SK-N-SH treated with all-trans-retinoic acid at 6 μM for 48 hours (cell line): ENCODE measurements around the gene SYNPO.
A peak's percentile ranks its signal among the peaks of the same experiment; 100 is the strongest.

Experiments
- ATAC-seq: fragments of 200-7000 bp; cut with Tn5 transposase; 3 replicates; pipeline ENCODE4 v1.9.1; 2020; ENCODE audit warnings: mild to moderate bottlenecking, moderate library complexity
- ARNTL ChIP-seq: fragments of 450-650 bp; formaldehyde crosslinking; IDR thresholded peaks from 2 replicates; pipeline ENCODE4 v1.5.0; 2020; ENCODE audit warnings: low read depth, mild to moderate bottlenecking, moderate library complexity, borderline replicate concordance
- CSDC2 ChIP-seq: fragments of 250-450 bp; sonication (Bioruptor Pico); IDR thresholded peaks from 2 replicates; pipeline ENCODE4 v1.5.0; 2020; ENCODE audit warnings: mild to moderate bottlenecking, moderate library complexity
- ESRRG ChIP-seq: fragments of 250-450 bp; sonication (Bioruptor Pico); IDR thresholded peaks from 2 replicates; pipeline ENCODE4 v1.6.1; 2021; ENCODE audit warnings: mild to moderate bottlenecking
- GLIS3 ChIP-seq: fragments of 250-450 bp; sonication (Bioruptor Pico); IDR thresholded peaks from 2 replicates; pipeline ENCODE4 v1.5.0; 2020; ENCODE audit warnings: mild to moderate bottlenecking, moderate library complexity
- OSR1 ChIP-seq: fragments of 250-450 bp; sonication (Bioruptor Pico); IDR thresholded peaks from 2 replicates; pipeline ENCODE4 v1.8.0; 2022; ENCODE audit warnings: moderate library complexity, mild to moderate bottlenecking, inconsistent platforms
- PPARA ChIP-seq: fragments of 250-450 bp; sonication (Bioruptor Pico); IDR thresholded peaks from 2 replicates; pipeline ENCODE4 v1.5.0; 2020; ENCODE audit warnings: mild to moderate bottlenecking, borderline replicate concordance
- RARB ChIP-seq: fragments of 250-450 bp; sonication (Bioruptor Pico); IDR thresholded peaks from 2 replicates; pipeline ENCODE4 v1.8.0; 2021; ENCODE audit warnings: mild to moderate bottlenecking, moderate library complexity
- SNAI2 ChIP-seq: fragments of 250-450 bp; sonication (Bioruptor Pico); IDR thresholded peaks from 2 replicates; pipeline ENCODE4 v1.5.0; 2020; ENCODE audit warnings: mild to moderate bottlenecking, moderate library complexity
- TCF4 ChIP-seq: fragments of 250-450 bp; sonication (Bioruptor Pico); IDR thresholded peaks from 2 replicates; pipeline ENCODE4 v1.8.0; 2021; ENCODE audit warnings: mild to moderate bottlenecking, moderate library complexity, borderline replicate concordance
- TOX ChIP-seq: fragments of 250-450 bp; sonication (Bioruptor Pico); IDR thresholded peaks from 2 replicates; pipeline ENCODE4 v1.8.0; 2021; ENCODE audit warnings: mild to moderate bottlenecking, moderate library complexity, borderline replicate concordance
- ZC3H10 ChIP-seq: fragments of 250-450 bp; sonication (Bioruptor Pico); IDR thresholded peaks from 2 replicates; pipeline ENCODE4 v1.5.1; 2021; ENCODE audit warnings: mild to moderate bottlenecking, moderate library complexity
- ZFP3 ChIP-seq: fragments of 250-450 bp; sonication (Bioruptor Pico); IDR thresholded peaks from 2 replicates; pipeline ENCODE4 v1.5.0; 2020; ENCODE audit warnings: mild to moderate bottlenecking, moderate library complexity
- ZFP30 ChIP-seq: fragments of 450-650 bp; formaldehyde crosslinking; IDR thresholded peaks from 2 replicates; pipeline ENCODE4 v1.5.0; 2022; ENCODE audit warnings: mild to moderate bottlenecking, moderate library complexity
- ZNF565 ChIP-seq: fragments of 450-650 bp; formaldehyde crosslinking; conservative IDR thresholded peaks from 2 replicates; pipeline ENCODE4 v1.5.0; 2020; ENCODE audit warnings: low read depth, mild to moderate bottlenecking, moderate library complexity
- ZNF70 ChIP-seq: fragments of 450-650 bp; formaldehyde crosslinking; IDR thresholded peaks from 2 replicates; pipeline ENCODE4 v1.5.0; 2020; ENCODE audit warnings: mild to moderate bottlenecking, moderate library complexity
- ZNF8 ChIP-seq: fragments of 450-650 bp; formaldehyde crosslinking; IDR thresholded peaks from 2 replicates; pipeline ENCODE4 v1.5.0; 2020; ENCODE audit warnings: mild to moderate bottlenecking, moderate library complexity
- TF ChIP-seq, protein P1 (sequence below): fragments of 250-450 bp; sonication (Bioruptor Pico); IDR thresholded peaks from 2 replicates; pipeline ENCODE4 v1.8.0; 2020; ENCODE audit warnings: mild to moderate bottlenecking, moderate library complexity, borderline replicate concordance
- TF ChIP-seq, protein P2 (sequence below): fragments of 250-450 bp; sonication (Bioruptor Pico); IDR thresholded peaks from 2 replicates; pipeline ENCODE4 v1.5.1; 2021; ENCODE audit warnings: mild to moderate bottlenecking, moderate library complexity
- TF ChIP-seq, protein P3 (sequence below): fragments of 250-450 bp; sonication (Bioruptor Pico); IDR thresholded peaks from 2 replicates; pipeline ENCODE4 v1.5.1; 2020; ENCODE audit warnings: low read depth, mild to moderate bottlenecking, moderate library complexity
- TF ChIP-seq, protein P4 (sequence below): fragments of 250-450 bp; sonication (Bioruptor Pico); IDR thresholded peaks from 2 replicates; pipeline ENCODE4 v1.8.0; 2021; ENCODE audit warnings: low read depth, mild to moderate bottlenecking, moderate library complexity, borderline replicate concordance
- TF ChIP-seq, protein P5 (sequence below): fragments of 250-450 bp; sonication (Bioruptor Pico); IDR thresholded peaks from 2 replicates; pipeline ENCODE4 v1.5.0; 2020; ENCODE audit warnings: mild to moderate bottlenecking, moderate library complexity

The SYNPO gene

DNA sequence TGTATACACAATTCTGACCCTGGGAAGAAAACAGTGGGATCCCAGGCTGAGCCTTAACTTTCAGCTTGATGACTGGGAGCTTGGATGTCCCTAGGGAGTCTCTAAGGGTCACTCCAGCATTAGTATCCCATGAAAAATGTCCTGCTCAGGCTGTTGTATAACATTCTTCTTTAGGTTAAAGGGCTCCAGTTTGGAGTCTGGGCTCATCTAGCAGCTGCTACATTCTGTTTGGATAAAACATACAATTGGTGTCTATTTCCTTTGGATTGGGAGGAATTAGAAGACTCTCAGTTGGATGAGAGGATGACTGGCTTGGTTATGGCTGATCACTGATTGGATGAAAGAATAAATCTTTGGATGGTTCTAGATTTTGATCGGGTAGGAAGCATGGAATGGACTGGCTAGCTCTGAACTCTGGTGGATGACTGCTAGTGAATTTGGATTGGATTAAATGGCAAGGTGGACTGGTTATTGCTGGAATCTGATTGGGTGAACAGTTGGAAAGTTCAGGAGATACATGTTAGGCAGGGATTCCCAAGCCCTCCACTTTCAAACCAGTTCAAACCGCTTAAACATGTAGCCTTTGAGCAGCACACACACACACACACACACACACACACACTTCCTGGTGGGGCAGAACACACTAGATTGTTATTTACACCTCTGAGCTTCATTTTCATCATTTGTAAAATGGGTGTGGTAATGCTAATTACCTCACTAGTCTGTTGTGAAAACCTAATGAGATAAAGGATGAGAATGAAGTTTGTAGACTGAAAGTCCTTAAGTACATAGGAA lies 13.5 kb downstream of the SYNPO start:
- ATAC-seq = no peak
- TF ChIP-seq CSDC2 = no peak
- TF ChIP-seq, protein P1, sequence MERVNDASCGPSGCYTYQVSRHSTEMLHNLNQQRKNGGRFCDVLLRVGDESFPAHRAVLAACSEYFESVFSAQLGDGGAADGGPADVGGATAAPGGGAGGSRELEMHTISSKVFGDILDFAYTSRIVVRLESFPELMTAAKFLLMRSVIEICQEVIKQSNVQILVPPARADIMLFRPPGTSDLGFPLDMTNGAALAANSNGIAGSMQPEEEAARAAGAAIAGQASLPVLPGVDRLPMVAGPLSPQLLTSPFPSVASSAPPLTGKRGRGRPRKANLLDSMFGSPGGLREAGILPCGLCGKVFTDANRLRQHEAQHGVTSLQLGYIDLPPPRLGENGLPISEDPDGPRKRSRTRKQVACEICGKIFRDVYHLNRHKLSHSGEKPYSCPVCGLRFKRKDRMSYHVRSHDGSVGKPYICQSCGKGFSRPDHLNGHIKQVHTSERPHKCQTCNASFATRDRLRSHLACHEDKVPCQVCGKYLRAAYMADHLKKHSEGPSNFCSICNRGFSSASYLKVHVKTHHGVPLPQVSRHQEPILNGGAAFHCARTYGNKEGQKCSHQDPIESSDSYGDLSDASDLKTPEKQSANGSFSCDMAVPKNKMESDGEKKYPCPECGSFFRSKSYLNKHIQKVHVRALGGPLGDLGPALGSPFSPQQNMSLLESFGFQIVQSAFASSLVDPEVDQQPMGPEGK (CRISPR knock-in tag) = no peak
- TF ChIP-seq TCF4 = no peak
- TF ChIP-seq PPARA (CRISPR knock-in tag) = no peak
- TF ChIP-seq, protein P2, sequence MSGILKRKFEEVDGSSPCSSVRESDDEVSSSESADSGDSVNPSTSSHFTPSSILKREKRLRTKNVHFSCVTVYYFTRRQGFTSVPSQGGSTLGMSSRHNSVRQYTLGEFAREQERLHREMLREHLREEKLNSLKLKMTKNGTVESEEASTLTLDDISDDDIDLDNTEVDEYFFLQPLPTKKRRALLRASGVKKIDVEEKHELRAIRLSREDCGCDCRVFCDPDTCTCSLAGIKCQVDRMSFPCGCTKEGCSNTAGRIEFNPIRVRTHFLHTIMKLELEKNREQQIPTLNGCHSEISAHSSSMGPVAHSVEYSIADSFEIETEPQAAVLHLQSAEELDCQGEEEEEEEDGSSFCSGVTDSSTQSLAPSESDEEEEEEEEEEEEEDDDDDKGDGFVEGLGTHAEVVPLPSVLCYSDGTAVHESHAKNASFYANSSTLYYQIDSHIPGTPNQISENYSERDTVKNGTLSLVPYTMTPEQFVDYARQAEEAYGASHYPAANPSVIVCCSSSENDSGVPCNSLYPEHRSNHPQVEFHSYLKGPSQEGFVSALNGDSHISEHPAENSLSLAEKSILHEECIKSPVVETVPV (CRISPR knock-in tag) = no peak
- no peak for TF ChIP-seq GLIS3 (CRISPR knock-in tag)
- TF ChIP-seq ESRRG = no peak
- no peak for TF ChIP-seq ZNF70 (CRISPR knock-in tag)
- TF ChIP-seq, protein P3, sequence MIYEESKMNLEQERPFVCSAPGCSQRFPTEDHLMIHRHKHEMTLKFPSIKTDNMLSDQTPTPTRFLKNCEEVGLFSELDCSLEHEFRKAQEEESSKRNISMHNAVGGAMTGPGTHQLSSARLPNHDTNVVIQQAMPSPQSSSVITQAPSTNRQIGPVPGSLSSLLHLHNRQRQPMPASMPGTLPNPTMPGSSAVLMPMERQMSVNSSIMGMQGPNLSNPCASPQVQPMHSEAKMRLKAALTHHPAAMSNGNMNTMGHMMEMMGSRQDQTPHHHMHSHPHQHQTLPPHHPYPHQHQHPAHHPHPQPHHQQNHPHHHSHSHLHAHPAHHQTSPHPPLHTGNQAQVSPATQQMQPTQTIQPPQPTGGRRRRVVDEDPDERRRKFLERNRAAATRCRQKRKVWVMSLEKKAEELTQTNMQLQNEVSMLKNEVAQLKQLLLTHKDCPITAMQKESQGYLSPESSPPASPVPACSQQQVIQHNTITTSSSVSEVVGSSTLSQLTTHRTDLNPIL (CRISPR knock-in tag) = no peak
- no peak for TF ChIP-seq ZFP30 (CRISPR knock-in tag)
- TF ChIP-seq OSR1 (CRISPR knock-in tag) = no peak
- TF ChIP-seq, protein P4, sequence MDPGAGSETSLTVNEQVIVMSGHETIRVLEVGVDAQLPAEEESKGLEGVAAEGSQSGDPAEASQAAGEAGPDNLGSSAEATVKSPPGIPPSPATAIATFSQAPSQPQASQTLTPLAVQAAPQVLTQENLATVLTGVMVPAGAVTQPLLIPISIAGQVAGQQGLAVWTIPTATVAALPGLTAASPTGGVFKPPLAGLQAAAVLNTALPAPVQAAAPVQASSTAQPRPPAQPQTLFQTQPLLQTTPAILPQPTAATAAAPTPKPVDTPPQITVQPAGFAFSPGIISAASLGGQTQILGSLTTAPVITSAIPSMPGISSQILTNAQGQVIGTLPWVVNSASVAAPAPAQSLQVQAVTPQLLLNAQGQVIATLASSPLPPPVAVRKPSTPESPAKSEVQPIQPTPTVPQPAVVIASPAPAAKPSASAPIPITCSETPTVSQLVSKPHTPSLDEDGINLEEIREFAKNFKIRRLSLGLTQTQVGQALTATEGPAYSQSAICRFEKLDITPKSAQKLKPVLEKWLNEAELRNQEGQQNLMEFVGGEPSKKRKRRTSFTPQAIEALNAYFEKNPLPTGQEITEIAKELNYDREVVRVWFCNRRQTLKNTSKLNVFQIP (CRISPR knock-in tag) = no peak
- TF ChIP-seq ZC3H10 (CRISPR knock-in tag) = no peak
- no peak for TF ChIP-seq TOX (CRISPR knock-in tag)
- no peak for TF ChIP-seq RARB (CRISPR knock-in tag)
- TF ChIP-seq ZNF8 (CRISPR knock-in tag) = no peak
- no peak for TF ChIP-seq ARNTL
- no peak for TF ChIP-seq ZNF565 (CRISPR knock-in tag)

DNA sequence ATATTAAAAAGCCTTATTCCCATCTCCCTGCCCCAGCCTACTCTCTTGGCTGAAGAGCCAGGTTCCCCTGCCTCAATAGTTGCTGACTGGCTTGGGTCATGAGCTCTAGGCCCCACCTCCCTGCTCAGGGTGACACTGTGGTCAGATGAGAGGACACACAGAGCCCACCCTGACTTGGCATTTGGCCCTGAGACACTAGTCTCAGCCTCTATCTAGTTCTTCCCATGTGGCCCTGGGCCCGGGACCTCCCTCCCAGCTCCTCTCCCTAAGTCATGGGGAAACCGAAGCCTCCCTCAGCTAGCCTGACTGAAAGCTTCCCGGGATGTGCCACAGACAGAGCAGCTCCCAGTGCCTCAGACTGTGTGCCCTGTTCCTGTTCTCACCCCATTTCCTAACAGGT lies 14.8 kb downstream of the SYNPO start:
- no peak for ATAC-seq
- TF ChIP-seq SNAI2 (CRISPR knock-in tag) = no peak
- TF ChIP-seq ZNF8 (CRISPR knock-in tag) = no peak
- TF ChIP-seq ESRRG = no peak
- no peak for TF ChIP-seq ZFP3 (CRISPR knock-in tag)

DNA sequence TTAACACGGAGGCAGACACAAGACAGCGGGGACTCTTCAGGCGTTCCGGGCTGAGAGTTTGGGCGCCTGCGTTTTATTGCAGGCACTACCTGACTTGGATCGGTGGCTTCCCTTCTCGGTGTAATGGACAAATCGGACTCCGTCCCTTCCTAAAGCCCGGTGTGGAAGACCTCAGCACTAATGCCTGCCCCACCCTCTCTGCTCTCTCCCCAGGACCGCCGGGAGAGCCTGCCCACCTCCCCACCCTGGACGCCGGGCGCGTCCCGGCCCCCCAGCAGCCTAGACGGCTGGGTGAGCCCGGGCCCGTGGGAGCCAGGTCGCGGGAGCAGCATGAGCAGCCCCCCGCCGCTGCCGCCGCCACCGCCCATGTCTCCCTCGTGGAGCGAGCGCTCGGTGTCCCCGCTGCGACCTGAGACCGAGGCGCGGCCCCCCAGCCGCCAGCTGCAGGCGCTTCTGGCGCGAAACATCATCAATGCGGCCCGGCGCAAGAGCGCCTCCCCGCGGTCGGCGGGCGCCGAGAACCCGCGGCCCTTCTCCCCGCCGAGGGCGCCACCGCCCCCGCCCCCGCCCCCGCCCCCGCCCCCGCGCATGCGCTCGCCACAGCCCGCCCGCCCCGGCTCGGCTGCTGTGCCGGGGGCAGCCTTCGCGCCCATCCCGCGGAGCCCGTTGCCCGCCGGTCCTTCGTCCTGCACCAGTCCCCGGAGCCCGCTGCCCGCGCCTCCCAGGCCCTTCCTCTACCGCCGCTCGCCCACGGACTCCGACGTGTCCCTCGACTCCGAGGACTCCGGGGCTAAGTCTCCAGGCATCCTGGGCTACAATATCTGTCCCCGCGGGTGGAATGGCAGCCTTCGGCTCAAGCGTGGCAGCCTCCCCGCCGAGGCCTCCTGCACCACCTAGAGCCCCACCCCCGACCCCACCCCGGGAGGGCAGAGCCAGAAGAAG lies 16.0 kb downstream of the SYNPO start:
- TF ChIP-seq, protein P5, sequence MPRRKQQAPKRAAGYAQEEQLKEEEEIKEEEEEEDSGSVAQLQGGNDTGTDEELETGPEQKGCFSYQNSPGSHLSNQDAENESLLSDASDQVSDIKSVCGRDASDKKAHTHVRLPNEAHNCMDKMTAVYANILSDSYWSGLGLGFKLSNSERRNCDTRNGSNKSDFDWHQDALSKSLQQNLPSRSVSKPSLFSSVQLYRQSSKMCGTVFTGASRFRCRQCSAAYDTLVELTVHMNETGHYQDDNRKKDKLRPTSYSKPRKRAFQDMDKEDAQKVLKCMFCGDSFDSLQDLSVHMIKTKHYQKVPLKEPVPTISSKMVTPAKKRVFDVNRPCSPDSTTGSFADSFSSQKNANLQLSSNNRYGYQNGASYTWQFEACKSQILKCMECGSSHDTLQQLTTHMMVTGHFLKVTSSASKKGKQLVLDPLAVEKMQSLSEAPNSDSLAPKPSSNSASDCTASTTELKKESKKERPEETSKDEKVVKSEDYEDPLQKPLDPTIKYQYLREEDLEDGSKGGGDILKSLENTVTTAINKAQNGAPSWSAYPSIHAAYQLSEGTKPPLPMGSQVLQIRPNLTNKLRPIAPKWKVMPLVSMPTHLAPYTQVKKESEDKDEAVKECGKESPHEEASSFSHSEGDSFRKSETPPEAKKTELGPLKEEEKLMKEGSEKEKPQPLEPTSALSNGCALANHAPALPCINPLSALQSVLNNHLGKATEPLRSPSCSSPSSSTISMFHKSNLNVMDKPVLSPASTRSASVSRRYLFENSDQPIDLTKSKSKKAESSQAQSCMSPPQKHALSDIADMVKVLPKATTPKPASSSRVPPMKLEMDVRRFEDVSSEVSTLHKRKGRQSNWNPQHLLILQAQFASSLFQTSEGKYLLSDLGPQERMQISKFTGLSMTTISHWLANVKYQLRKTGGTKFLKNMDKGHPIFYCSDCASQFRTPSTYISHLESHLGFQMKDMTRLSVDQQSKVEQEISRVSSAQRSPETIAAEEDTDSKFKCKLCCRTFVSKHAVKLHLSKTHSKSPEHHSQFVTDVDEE (CRISPR knock-in tag) = peak; percentile 45; the same call in 1 of the 2 replicates
- TF ChIP-seq TCF4 = no peak
- TF ChIP-seq CSDC2 = no peak
- no peak for TF ChIP-seq ARNTL
- TF ChIP-seq, protein P2 (CRISPR knock-in tag) = no peak
- no peak for TF ChIP-seq RARB (CRISPR knock-in tag)
- TF ChIP-seq ZNF70 (CRISPR knock-in tag) = no peak
- no peak for TF ChIP-seq ZFP30 (CRISPR knock-in tag)
- ATAC-seq = peak; percentile 43
